PC-3 (cell line): ENCODE measurements around the gene TMEM11. TPM values are rescaled to one million over a fixed set of nuclear protein-coding genes. Genes with fewer than 3 reads are reported as not detected.

ENCODE experiments used
- ATAC-seq: fragments of 200-7000 bp; cut with Tn5 transposase; 2 replicates; pipeline ENCODE4 v1.9.1; 2020; ENCODE audit warnings: mild to moderate bottlenecking, moderate library complexity
- BruUV-seq: library from RNA; stranded (reverse); fragments of 400-500 nt; replicated peaks from 2 replicates; lab custom pipeline; 2021; lab: Mats Ljungman, UMichigan
- CTCF ChIA-PET: fragments of 300-600 bp; sonication (Branson Sonifier 250); formaldehyde crosslinking; loops from one replicate; lab custom pipeline; 2022; ENCODE audit warnings: antibody characterized with exemption; lab: Charles Lee
- POLR2A ChIA-PET: fragments of 300-600 bp; sonication (Branson Sonifier 250); formaldehyde crosslinking; loops from one replicate; lab custom pipeline; 2022; ENCODE audit warnings: antibody characterized with exemption; ENCODE audit not compliant: unreplicated experiment; lab: Charles Lee
- DNase-seq: peaks from one replicate; pipeline ENCODE4 v3.0.0-alpha.2; 2015
- H2AFZ ChIP-seq: fragments of 300-600 bp; sonication (generic); 2 replicates; pipeline ENCODE4 v1.6.0; 2016; ENCODE audit warnings: antibody characterized with exemption, low read length
- H3F3A ChIP-seq: fragments of 300-600 bp; sonication (generic); one replicate; pipeline ENCODE4 v1.6.0; 2017; ENCODE audit warnings: antibody characterized with exemption, low read length, control low read depth, mild to moderate bottlenecking; ENCODE audit not compliant: unreplicated experiment
- H3K27ac ChIP-seq: fragments of 300-600 bp; sonication (generic); 2 replicates; pipeline ENCODE4 v1.5.1; 2016; ENCODE audit warnings: mild to moderate bottlenecking, low read length
- H3K27me3 ChIP-seq: fragments of 300-600 bp; sonication (generic); 2 replicates; pipeline ENCODE4 v1.6.1; 2016; ENCODE audit warnings: low read length, mixed read lengths
- H3K36me3 ChIP-seq: fragments of 300-600 bp; sonication (generic); 2 replicates; pipeline ENCODE4 v1.6.1; 2016; ENCODE audit warnings: low read depth, mixed run types, low read length, mixed read lengths
- H3K4me1 ChIP-seq: fragments of 300-600 bp; sonication (generic); 2 replicates; pipeline ENCODE4 v1.5.1; 2016; ENCODE audit warnings: low read length; ENCODE audit not compliant: insufficient read depth
- H3K4me2 ChIP-seq: fragments of 300-600 bp; sonication (generic); 2 replicates; pipeline ENCODE4 v1.6.0; 2016; ENCODE audit warnings: low read length
- H3K4me3 ChIP-seq: fragments of 300-600 bp; sonication (generic); 2 replicates; pipeline ENCODE4 v1.5.1; 2016; ENCODE audit warnings: mild to moderate bottlenecking, low read length, mixed read lengths
- H3K79me2 ChIP-seq: fragments of 300-600 bp; sonication (generic); 2 replicates; pipeline ENCODE4 v1.6.1; 2017; ENCODE audit warnings: low read length, mixed read lengths
- H3K9ac ChIP-seq: fragments of 300-600 bp; sonication (generic); 2 replicates; pipeline ENCODE4 v1.6.0; 2016; ENCODE audit warnings: mild to moderate bottlenecking, low read length
- H3K9me2 ChIP-seq: fragments of 300-600 bp; sonication (generic); replicated peaks from 2 replicates; pipeline ENCODE4 v1.6.1; 2016; ENCODE audit warnings: mixed run types, low read length, mixed read lengths
- H3K9me3 ChIP-seq: fragments of 300-600 bp; sonication (generic); 2 replicates; pipeline ENCODE4 v1.6.1; 2016; ENCODE audit warnings: low read length, mixed read lengths
- H4K20me1 ChIP-seq: fragments of 300-600 bp; sonication (generic); 2 replicates; pipeline ENCODE4 v1.6.1; 2016; ENCODE audit warnings: low read length, mixed read lengths
- CTCF ChIP-seq: fragments of 300-600 bp; sonication (generic); conservative IDR thresholded peaks from 2 replicates; pipeline ENCODE4 v1.5.1; 2017; ENCODE audit warnings: antibody characterized with exemption, low read depth, mild to moderate bottlenecking, low read length
- EZH2 ChIP-seq: fragments of 300-600 bp; sonication (generic); IDR thresholded peaks from one replicate; pipeline ENCODE4 v1.6.1; 2017; ENCODE audit warnings: antibody characterized with exemption, mild to moderate bottlenecking, low read length; ENCODE audit not compliant: unreplicated experiment
- EZH2phosphoT487 ChIP-seq: fragments of 300-600 bp; sonication (generic); IDR thresholded peaks from 2 replicates; pipeline ENCODE4 v1.6.1; 2018; ENCODE audit warnings: mild to moderate bottlenecking, antibody characterized with exemption, low read length, borderline replicate concordance
- intact Hi-C: fragments of 100-400 bp; cut with micrococcal nuclease; formaldehyde crosslinking; loops from 2 replicates; pipeline ENCODE4 v1.9.0; 2023
- total RNA-seq: library from RNA; depleted of rRNA; stranded (reverse); fragments of >200 nt; gene quantifications from 2 replicates; pipeline ENCODE4 v1.2.3, GENCODE V29; 2014; rRNA removed

TMEM11 gene
- total RNA-seq, 1 experiment from 2014 or later, result 70.8 TPM

- ATAC-seq (no peak), DNase-seq (no peak)
- no peaks in the 10 kb centered on the region for H3K27me3 ChIP-seq
- H3K27ac ChIP-seq, result no peak overlapping the region
- TF ChIP-seq CTCF (no peak), EZH2 (no peak), EZH2phosphoT487 (no peak)
- 0 out of 2 replicates have a peak, but pooled peaks cover 6% of the 10 kb centered on the region for H3K36me3 ChIP-seq
- H3K4me1 ChIP-seq, result no peaks in the 10 kb centered on the region
- no peak overlapping the region for H2AFZ ChIP-seq
- no peaks in the 10 kb centered on the region for H3K9me2 ChIP-seq
- H3K79me2 ChIP-seq, result no peaks in the 10 kb centered on the region
- no peaks in the 10 kb centered on the region for H4K20me1 ChIP-seq
- H3K4me3 ChIP-seq, result no peak overlapping the region
- H3K9ac ChIP-seq, result no peak overlapping the region
- H3F3A ChIP-seq, result no peaks in the 10 kb centered on the region
- ChIA-PET POLR2A (no interaction called here), CTCF (no interaction called here)
- no TSS peak for BruUV-seq
- H3K4me2 ChIP-seq, result no peak overlapping the region
- intact Hi-C loops, result no loop called here
- no peaks in the 10 kb centered on the region for H3K9me3 ChIP-seq
These were observed 64.3 kb downstream of the TMEM11 start for GRCh38 chr17:21149621-21150020.

Other genes with a start within 250 kb of the TMEM11 start
- gene USP22, start 171.2 kb downstream of the TMEM11 start, total RNA-seq, result 188 and 215 TPM in 2 replicates
- gene DHRS7B, start 87.2 kb downstream of the TMEM11 start, total RNA-seq, result 29.5 and 38.4 TPM in 2 replicates
- 0.69 and 0.73 TPM in 2 replicates for gene NATD1, start 39.2 kb upstream of the TMEM11 start, total RNA-seq
- 54.0 and 75.2 TPM in 2 replicates for gene MAP2K3, start 70.5 kb upstream of the TMEM11 start, total RNA-seq
- 10.0 and 11.1 TPM in 2 replicates for gene KCNJ12, start 162.2 kb upstream of the TMEM11 start, total RNA-seq